ENCODE data around the gene SLC25A45.

SLC25A45 gene

DNA sequence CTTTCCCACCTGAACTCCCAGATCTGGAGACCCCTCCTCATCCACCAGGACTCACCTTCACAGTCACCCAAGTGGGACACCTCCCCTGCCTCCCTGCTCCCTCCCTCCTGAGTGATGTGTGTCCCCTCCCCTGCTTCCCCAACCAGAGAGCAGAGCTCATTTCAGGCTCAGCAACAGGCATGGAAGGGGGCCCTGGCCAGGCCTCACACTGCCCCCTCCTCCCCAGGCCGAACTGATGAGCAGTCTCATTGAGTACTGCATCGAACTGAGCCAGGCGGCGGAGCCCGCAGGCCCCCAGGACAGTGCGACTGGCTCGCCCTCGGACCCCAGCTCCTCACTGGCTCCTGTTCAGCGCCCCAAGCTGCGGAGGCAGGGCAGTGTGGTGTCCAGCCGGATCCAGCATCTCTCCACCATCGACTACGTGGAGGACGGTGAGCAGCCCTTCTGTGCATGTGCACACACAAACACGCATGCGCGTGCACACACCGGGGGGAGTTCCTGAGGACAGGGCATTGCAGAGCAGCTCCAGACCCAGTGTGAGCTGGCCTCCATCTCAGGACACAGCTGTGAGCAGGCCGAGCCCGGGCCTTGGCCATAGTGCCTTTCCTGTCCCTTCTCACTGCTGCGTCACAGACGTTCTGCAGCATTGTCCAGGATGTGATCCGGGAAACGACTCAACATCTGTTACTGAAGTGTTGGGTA lies 22.3 kb upstream of the SLC25A45 start:
- no peak overlapping the region for H3K4me3 ChIP-seq (ENCODE audit: low read depth, low read length)
- TF ChIP-seq, protein P1, sequence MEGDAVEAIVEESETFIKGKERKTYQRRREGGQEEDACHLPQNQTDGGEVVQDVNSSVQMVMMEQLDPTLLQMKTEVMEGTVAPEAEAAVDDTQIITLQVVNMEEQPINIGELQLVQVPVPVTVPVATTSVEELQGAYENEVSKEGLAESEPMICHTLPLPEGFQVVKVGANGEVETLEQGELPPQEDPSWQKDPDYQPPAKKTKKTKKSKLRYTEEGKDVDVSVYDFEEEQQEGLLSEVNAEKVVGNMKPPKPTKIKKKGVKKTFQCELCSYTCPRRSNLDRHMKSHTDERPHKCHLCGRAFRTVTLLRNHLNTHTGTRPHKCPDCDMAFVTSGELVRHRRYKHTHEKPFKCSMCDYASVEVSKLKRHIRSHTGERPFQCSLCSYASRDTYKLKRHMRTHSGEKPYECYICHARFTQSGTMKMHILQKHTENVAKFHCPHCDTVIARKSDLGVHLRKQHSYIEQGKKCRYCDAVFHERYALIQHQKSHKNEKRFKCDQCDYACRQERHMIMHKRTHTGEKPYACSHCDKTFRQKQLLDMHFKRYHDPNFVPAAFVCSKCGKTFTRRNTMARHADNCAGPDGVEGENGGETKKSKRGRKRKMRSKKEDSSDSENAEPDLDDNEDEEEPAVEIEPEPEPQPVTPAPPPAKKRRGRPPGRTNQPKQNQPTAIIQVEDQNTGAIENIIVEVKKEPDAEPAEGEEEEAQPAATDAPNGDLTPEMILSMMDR (IDR thresholded peaks at IDR 0.05; ENCODE audit: low read depth, low read length) = no peak

DNA sequence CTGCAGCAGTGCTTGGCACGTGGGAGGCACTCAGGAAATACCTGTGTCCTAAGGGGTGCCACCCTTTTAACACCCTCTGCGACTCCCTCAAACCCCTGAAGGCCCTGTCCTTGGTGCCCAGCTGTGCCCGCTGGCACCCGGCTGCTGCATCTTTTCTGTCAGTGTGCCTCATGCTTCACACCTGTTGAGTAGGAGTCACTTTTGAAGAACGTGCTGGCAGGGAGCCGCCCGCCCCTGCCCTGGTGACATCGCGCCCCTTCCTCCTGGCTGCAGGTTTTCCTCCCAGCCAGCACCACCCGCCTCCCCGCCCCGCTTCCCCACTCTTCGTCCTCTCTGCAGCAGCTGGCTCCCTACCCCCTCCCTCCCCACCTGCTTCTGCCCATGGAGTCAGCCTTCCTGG lies 21.8 kb upstream of the SLC25A45 start:
- TF ChIP-seq, protein P1 (IDR thresholded peaks at IDR 0.05; ENCODE audit: low read depth, low read length) = no peak
- H3K4me3 ChIP-seq (ENCODE audit: low read depth, low read length) = no peak overlapping the region

DNA sequence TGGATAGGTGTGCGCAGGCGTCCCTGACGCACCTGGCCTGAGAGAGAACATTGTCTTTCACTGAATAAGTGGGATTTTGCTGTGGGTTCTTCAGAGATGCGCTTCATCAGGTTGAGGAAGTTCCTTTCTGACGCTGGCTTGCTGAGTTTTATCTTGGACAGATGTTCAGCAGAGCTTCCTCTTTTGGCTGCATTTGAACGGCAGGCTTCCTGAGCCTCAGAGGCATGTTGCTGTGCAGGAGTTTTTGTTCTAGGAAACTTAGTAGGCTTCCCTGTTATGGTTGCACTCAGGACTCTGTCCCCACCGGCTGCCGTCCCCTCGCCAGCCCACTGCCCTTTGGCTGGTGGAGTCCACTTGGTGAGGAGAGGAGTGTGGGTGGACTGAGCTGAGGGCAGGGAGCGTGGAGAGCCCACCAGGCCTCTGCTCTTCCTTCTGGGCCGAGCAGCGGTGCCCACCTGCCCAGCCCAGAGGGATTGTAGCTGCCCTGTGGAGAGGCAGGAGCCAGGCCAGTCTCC lies 21.2 kb upstream of the SLC25A45 start:
- H3K4me3 ChIP-seq (ENCODE audit: low read depth, low read length) = no peak overlapping the region
- TF ChIP-seq, protein P1 (IDR thresholded peaks at IDR 0.05; ENCODE audit: low read depth, low read length) = no peak

DNA sequence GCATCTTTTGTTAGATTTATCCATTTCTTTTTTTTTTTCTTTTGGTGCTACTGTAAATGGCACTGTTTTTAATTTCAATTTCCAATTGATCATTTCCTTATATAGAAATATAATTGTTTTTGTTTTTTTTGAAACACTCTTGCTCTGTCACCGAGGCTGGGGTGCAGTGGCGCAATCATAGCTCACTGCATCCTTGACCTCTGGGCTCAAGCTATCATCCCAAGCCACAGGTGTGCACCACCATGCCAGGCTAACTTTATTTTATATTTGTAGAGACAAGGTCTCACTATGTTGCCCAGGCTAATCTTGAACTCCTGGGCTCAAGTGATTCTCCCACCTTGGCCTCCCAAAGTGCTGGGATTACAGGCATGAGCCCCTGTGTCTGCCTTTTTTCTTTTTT lies 20.3 kb upstream of the SLC25A45 start:
- TF ChIP-seq, protein P1 (IDR thresholded peaks at IDR 0.05; ENCODE audit: low read depth, low read length) = no peak

DNA sequence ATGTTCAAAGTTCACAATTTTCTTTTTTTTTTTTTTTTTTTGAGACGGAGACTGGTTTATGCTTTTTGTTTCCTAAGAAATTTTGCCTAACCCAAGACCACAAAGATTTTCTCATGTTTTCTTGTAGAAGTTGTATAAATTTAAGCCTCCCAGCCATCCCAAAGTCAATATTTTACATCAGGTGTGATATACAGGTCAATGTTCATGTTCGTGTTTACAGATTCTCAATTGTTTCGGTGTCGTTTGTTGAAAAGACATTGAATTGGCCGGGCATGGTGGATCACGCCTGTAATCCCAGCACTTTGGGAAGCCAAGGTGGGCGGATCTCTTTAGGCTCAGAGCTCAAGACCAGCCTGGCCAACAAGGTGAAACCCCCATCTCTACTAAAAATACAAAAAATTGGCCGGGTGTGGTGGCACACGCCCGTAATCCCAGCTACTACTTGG lies 19.4 kb upstream of the SLC25A45 start:
- H3K4me3 ChIP-seq (ENCODE audit: low read depth, low read length) = no peak overlapping the region
- TF ChIP-seq, protein P1 (IDR thresholded peaks at IDR 0.05; ENCODE audit: low read depth, low read length) = no peak

More for the DNA sequence above, 20.3 kb upstream of the SLC25A45 start:
- no peak overlapping the region for H3K4me3 ChIP-seq (ENCODE audit: low read depth, low read length)

DNA sequence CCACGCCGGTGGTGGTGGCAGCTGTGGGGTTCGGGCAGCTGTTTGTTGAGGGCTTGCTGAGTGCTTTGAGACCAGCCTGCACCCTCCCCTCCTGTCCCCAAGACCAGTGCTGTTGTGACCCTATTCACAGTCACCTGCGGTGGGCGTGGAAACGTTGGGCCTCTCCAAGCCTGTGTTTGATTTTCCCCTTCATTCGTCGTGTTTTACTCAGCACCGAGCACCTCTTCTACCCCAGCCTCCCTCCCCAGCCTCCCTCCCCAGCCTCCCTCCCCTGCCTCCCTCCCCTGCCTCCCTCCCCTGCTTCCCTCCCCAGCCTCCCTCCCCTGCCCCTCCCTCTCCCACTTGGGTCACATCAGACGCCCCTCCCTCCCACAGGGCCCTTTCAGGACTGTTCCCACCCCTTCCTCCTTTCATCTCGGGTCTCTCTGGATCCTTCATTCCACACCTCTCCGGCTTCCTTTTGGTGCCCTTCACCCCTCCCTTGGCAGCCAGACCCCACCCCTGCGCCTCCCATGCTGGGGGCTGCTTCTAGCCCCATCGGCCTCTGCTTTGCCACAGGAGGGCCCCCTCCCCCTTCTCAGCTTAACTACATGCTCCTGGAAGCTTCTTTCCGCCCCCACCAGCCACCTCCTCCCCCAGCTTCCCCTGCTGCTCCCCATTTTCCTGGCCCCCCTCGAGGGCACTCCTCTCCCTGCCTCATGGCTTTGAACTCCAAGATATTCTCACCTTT lies 18.8 kb upstream of the SLC25A45 start:
- no peak overlapping the region for H3K4me3 ChIP-seq (ENCODE audit: low read depth, low read length)
- TF ChIP-seq, protein P1 (IDR thresholded peaks at IDR 0.05; ENCODE audit: low read depth, low read length) = no peak

Data from WI38 (cell line).